A673 (cell line): ENCODE data around the gene SNX11.

Experiments used
- CTCF ChIP-seq: fragments of 300-800, 200-600 bp; sonication (generic); conservative IDR thresholded peaks from 2 replicates; pipeline ENCODE4 v1.5.1; 2017; ENCODE audit warnings: low read depth, mild to moderate bottlenecking, antibody characterized with exemption, low read length, moderate library complexity, mixed read lengths
- EZH2 ChIP-seq: fragments of 200-600 bp; sonication (generic); IDR thresholded peaks from 2 replicates; pipeline ENCODE4 v1.6.1; 2017; ENCODE audit warnings: borderline replicate concordance, low read depth, mild to moderate bottlenecking, mixed read lengths, antibody characterized with exemption, low read length; ENCODE audit not compliant: poor library complexity, severe bottlenecking

- no peak for TF ChIP-seq CTCF
- no peak for TF ChIP-seq EZH2
These were observed 40.6 kb downstream of the SNX11 start for GRCh38 chr17:48148029-48148770.
